Osteocyte (in vitro differentiated cells): Measurements from ENCODE around the gene PYGL. TPM values are rescaled to one million over a fixed set of nuclear protein-coding genes. Genes with fewer than 3 reads are reported as not detected.

Experiments used
- DNase-seq: peaks from one replicate; pipeline ENCODE4 v3.0.0; 2021; ENCODE audit warnings: mixed read lengths; ENCODE audit not compliant: unreplicated experiment; ENCODE audit errors: extremely low spot score
- H3K27ac Mint-ChIP-seq: one replicate; pipeline ENCODE4 v1.8.0; 2021; ENCODE audit warnings: mild to moderate bottlenecking, mixed read lengths; ENCODE audit not compliant: unreplicated experiment
- H3K27me3 Mint-ChIP-seq: one replicate; pipeline ENCODE4 v1.8.0; 2021; ENCODE audit warnings: mixed read lengths; ENCODE audit not compliant: unreplicated experiment
- H3K36me3 Mint-ChIP-seq: one replicate; pipeline ENCODE4 v1.8.0; 2021; ENCODE audit warnings: mixed read lengths; ENCODE audit not compliant: unreplicated experiment
- H3K4me1 Mint-ChIP-seq: one replicate; pipeline ENCODE4 v1.8.0; 2021; ENCODE audit warnings: mixed read lengths; ENCODE audit not compliant: unreplicated experiment
- H3K4me3 Mint-ChIP-seq: one replicate; pipeline ENCODE4 v1.8.0; 2021; ENCODE audit warnings: mild to moderate bottlenecking, moderate library complexity, mixed read lengths; ENCODE audit not compliant: unreplicated experiment
- H3K9me3 Mint-ChIP-seq: one replicate; pipeline ENCODE4 v1.8.0; 2021; ENCODE audit warnings: mixed read lengths; ENCODE audit not compliant: unreplicated experiment
- CTCF ChIP-seq: fragments of 200-600 bp; sonication (generic); IDR thresholded peaks from 2 replicates; pipeline ENCODE4 v1.5.0; 2021; ENCODE audit warnings: antibody characterized with exemption, mild to moderate bottlenecking, moderate library complexity
- total RNA-seq: library from RNA; stranded (reverse); gene quantifications from 2 replicates; pipeline ENCODE4 v1.2.1, GENCODE V29; 2021

The PYGL gene
- total RNA-seq, 1 donor from 2014 or later, result 37.3 TPM

- H3K4me1 Mint-ChIP-seq, result peaks cover 18% of the 10 kb centered on the region
- DNase-seq, result no peak
- TF ChIP-seq CTCF, result no peak
- no peak overlapping the region for H3K27ac Mint-ChIP-seq
- peaks cover 38% of the 10 kb centered on the region for H3K36me3 Mint-ChIP-seq
- no peak overlapping the region for H3K4me3 Mint-ChIP-seq
- H3K27me3 Mint-ChIP-seq, result no peaks in the 10 kb centered on the region
- H3K9me3 Mint-ChIP-seq, result no peaks in the 10 kb centered on the region
Measured at GRCh38 chr14:50917449-50917848, 26.8 kb downstream of the PYGL start.

GRCh38 chr14:50910495-50911420, 33.5 kb downstream of the PYGL start:
- no peaks in the 10 kb centered on the region for H3K27me3 Mint-ChIP-seq
- DNase-seq, result no peak
- no peak for TF ChIP-seq CTCF
- H3K27ac Mint-ChIP-seq, result no peak overlapping the region
- no peaks in the 10 kb centered on the region for H3K4me1 Mint-ChIP-seq
- no peaks in the 10 kb centered on the region for H3K9me3 Mint-ChIP-seq
- no peak overlapping the region for H3K4me3 Mint-ChIP-seq
- peaks cover 51% of the 10 kb centered on the region for H3K36me3 Mint-ChIP-seq

- no peak for TF ChIP-seq CTCF
- Mint-ChIP-seq H3K36me3 (peaks cover 51% of the 10 kb centered on the region), H3K9me3 (peaks cover 6% of the 10 kb centered on the region), H3K27ac (no peak overlapping the region), H3K4me3 (no peak overlapping the region), H3K4me1 (no peaks in the 10 kb centered on the region), H3K27me3 (no peaks in the 10 kb centered on the region)
- no peak for DNase-seq
Measured at GRCh38 chr14:50906326-50907065, 37.8 kb downstream of the PYGL start.

- no peaks in the 10 kb centered on the region for H3K27me3 Mint-ChIP-seq
- peaks cover 6% of the 10 kb centered on the region for H3K9me3 Mint-ChIP-seq
- peaks cover 42% of the 10 kb centered on the region for H3K36me3 Mint-ChIP-seq
- TF ChIP-seq CTCF, result no peak
- H3K4me3 Mint-ChIP-seq, result no peak overlapping the region
- no peak for DNase-seq
- H3K27ac Mint-ChIP-seq, result no peak overlapping the region
- H3K4me1 Mint-ChIP-seq, result no peaks in the 10 kb centered on the region
Measured at GRCh38 chr14:50904719-50905118, 39.6 kb downstream of the PYGL start.

GRCh38 chr14:50901361-50901760, 42.9 kb downstream of the PYGL start:
- no peak for TF ChIP-seq CTCF
- no peak overlapping the region for H3K27ac Mint-ChIP-seq
- peaks cover 28% of the 10 kb centered on the region for H3K36me3 Mint-ChIP-seq
- no peaks in the 10 kb centered on the region for H3K27me3 Mint-ChIP-seq
- H3K4me1 Mint-ChIP-seq, result no peaks in the 10 kb centered on the region
- DNase-seq, result no peak
- H3K9me3 Mint-ChIP-seq, result peaks cover 6% of the 10 kb centered on the region
- H3K4me3 Mint-ChIP-seq, result no peak overlapping the region
